ENCODE data around the gene ATOSB.

DNA sequence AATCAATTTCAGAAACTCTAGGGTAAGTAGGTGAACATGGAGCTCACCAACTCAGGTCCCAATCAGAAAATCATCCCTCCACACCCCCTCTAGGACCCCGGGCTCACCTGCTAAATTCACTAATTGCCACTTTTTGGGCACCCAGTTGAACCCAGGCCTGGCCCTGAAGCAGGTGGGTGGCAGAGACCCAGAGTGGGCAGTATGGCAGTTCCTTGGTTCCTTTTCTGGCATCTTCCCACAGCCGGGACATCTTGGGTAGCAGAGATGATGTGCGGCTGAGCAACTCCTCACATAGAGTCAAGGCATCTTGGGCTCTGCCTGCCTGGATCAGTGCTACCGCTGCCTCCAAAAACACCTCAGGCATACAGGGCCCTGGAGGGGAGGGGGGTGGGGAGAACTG lies 40.3 kb downstream of the ATOSB start:
- TF ChIP-seq POLR2A (IDR thresholded peaks at IDR 0.05) = no peak
- TF ChIP-seq, protein P1, sequence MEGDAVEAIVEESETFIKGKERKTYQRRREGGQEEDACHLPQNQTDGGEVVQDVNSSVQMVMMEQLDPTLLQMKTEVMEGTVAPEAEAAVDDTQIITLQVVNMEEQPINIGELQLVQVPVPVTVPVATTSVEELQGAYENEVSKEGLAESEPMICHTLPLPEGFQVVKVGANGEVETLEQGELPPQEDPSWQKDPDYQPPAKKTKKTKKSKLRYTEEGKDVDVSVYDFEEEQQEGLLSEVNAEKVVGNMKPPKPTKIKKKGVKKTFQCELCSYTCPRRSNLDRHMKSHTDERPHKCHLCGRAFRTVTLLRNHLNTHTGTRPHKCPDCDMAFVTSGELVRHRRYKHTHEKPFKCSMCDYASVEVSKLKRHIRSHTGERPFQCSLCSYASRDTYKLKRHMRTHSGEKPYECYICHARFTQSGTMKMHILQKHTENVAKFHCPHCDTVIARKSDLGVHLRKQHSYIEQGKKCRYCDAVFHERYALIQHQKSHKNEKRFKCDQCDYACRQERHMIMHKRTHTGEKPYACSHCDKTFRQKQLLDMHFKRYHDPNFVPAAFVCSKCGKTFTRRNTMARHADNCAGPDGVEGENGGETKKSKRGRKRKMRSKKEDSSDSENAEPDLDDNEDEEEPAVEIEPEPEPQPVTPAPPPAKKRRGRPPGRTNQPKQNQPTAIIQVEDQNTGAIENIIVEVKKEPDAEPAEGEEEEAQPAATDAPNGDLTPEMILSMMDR (IDR thresholded peaks at IDR 0.05) = no peak

Measured in breast epithelium (tissue), 3 donors.